H1 (cell line): ENCODE data around the gene DYNAP. TPM values are rescaled to one million over a fixed set of nuclear protein-coding genes. Genes with fewer than 3 reads are reported as not detected.

Experiments
- CTCF ChIA-PET: fragments of 300-600 bp; sonication (Branson Sonifier 250); formaldehyde crosslinking; loops from one replicate; lab custom pipeline; 2021; ENCODE audit not compliant: partially characterized antibody; lab: Charles Lee
- POLR2A ChIA-PET: fragments of 300-600 bp; sonication (Branson Sonifier 250); formaldehyde crosslinking; loops from one replicate; lab custom pipeline; 2021; ENCODE audit warnings: inconsistent platforms; ENCODE audit not compliant: partially characterized antibody; lab: Charles Lee
- DNase-seq, 2 experiments: peaks; one replicate each; pipeline versions ENCODE4 v3.0.0 to v3.0.0-alpha.2; 2010 to 2022; ENCODE audit warnings: low spot score in 2 of 2, low read depth in 1 of 2, mixed read lengths in 1 of 2
- FAIRE-seq: peaks from 2 replicates; lab custom pipeline; 2011; peaks lifted over from hg19 to GRCh38; lab: Jason Lieb, UNC
- H2AFZ ChIP-seq: 2 replicates; pipeline ENCODE4 v1.8.1; 2012; ENCODE audit warnings: low read length, inconsistent platforms
- H2AK5ac ChIP-seq: 2 replicates; pipeline ENCODE4 v1.6.1; 2013; ENCODE audit warnings: low read depth, low read length
- H2BK120ac ChIP-seq: replicated peaks from 2 replicates; pipeline ENCODE3; 2013; ENCODE audit warnings: low read depth, low read length, inconsistent platforms
- H2BK12ac ChIP-seq: 2 replicates; pipeline ENCODE4 v1.6.1; 2013; ENCODE audit warnings: low read depth, low read length
- H2BK15ac ChIP-seq: 2 replicates; pipeline ENCODE4 v1.6.1; 2013; ENCODE audit warnings: low read length
- H2BK20ac ChIP-seq: 2 replicates; pipeline ENCODE4 v1.6.1; 2013; ENCODE audit warnings: low read length
- H2BK5ac ChIP-seq: 2 replicates; pipeline ENCODE4 v1.6.1; 2013; ENCODE audit warnings: low read depth, low read length
- H3K14ac ChIP-seq: 2 replicates; pipeline ENCODE4 v1.6.1; 2013; ENCODE audit warnings: inconsistent platforms; ENCODE audit not compliant: insufficient read length
- H3K18ac ChIP-seq: 2 replicates; pipeline ENCODE4 v1.6.1; 2013; ENCODE audit warnings: low read length; ENCODE audit errors: extremely low read depth
- H3K23ac ChIP-seq: 2 replicates; pipeline ENCODE4 v1.6.1; 2013; ENCODE audit warnings: inconsistent platforms; ENCODE audit not compliant: insufficient read length
- H3K23me2 ChIP-seq: 2 replicates; pipeline ENCODE4 v1.6.1; 2013; ENCODE audit warnings: low read depth, low read length
- H3K27ac ChIP-seq: 2 replicates; pipeline ENCODE4 v1.6.1; 2011; ENCODE audit warnings: low read depth, low read length, inconsistent platforms
- H3K27me3 ChIP-seq, 4 experiments: replicated peaks in 1 of 4; 1 replicate in 1 of 4; 2 replicates in 3 of 4; pipeline versions ENCODE4 v1.6.1 to v1.8.1; 2011 to 2013; ENCODE audit warnings: low read length in 3 of 4, mild to moderate bottlenecking in 3 of 4, inconsistent platforms in 2 of 4, mixed read lengths in 2 of 4, moderate library complexity in 1 of 4; ENCODE audit not compliant: control insufficient read depth in 3 of 4, insufficient read depth in 3 of 4; ENCODE audit errors: extremely low read depth in 1 of 4
- H3K36me3 ChIP-seq, 4 experiments: 2 replicates each; pipeline versions ENCODE4 v1.6.1 to v1.8.1; 2011 to 2013; ENCODE audit warnings: mild to moderate bottlenecking in 4 of 4, low read length in 3 of 4, moderate library complexity in 2 of 4, control low read depth in 1 of 4, inconsistent platforms in 1 of 4; ENCODE audit not compliant: insufficient read depth in 4 of 4, control insufficient read depth in 2 of 4
- H3K4ac ChIP-seq: replicated peaks from 2 replicates; pipeline ENCODE3; 2013; ENCODE audit warnings: low read length, low read depth, mixed read lengths, inconsistent platforms; ENCODE audit not compliant: insufficient read length
- H3K4me1 ChIP-seq, 4 experiments: replicated peaks in 1 of 4; 1 replicate in 1 of 4; 2 replicates in 3 of 4; pipeline versions ENCODE4 v1.6.1 to v1.8.1; 2011 to 2013; ENCODE audit warnings: low read length in 3 of 4, inconsistent platforms in 2 of 4, mixed read lengths in 1 of 4; ENCODE audit not compliant: insufficient read depth in 4 of 4, control insufficient read depth in 3 of 4
- H3K4me2 ChIP-seq, 2 experiments: 2 replicates each; pipeline versions ENCODE4 v1.6.1 to v1.8.1; 2011 to 2013; ENCODE audit warnings: low read depth in 2 of 2, low read length in 2 of 2, control low read depth in 1 of 2, inconsistent platforms in 1 of 2, mild to moderate bottlenecking in 1 of 2; ENCODE audit not compliant: insufficient read depth in 1 of 2
- H3K4me3 ChIP-seq, 4 experiments: fragments of 200-600, 300-600 bp in 1 of 4; sonication (generic), shearing (Covaris generic), sonication (Bioruptor Twin) in 1 of 4; 2 replicates each; pipeline versions ENCODE4 v1.5.1 to v1.8.1; 2011 to 2016; ENCODE audit warnings: low read length in 4 of 4, low read depth in 3 of 4, control low read depth in 2 of 4, inconsistent platforms in 2 of 4, mild to moderate bottlenecking in 2 of 4, mixed read lengths in 1 of 4, moderate library complexity in 1 of 4; ENCODE audit not compliant: insufficient read depth in 2 of 4; ENCODE audit errors: extremely low read depth in 1 of 4
- H3K56ac ChIP-seq: replicated peaks from 2 replicates; pipeline ENCODE3; 2013; ENCODE audit warnings: low read depth, mild to moderate bottlenecking, mixed read lengths, low read length, inconsistent platforms; ENCODE audit not compliant: insufficient read length
- H3K79me1 ChIP-seq: 2 replicates; pipeline ENCODE4 v1.6.1; 2013; ENCODE audit warnings: low read depth, low read length, control low read depth
- H3K79me2 ChIP-seq, 2 experiments: 2 replicates each; pipeline versions ENCODE4 v1.6.1 to v1.8.1; 2012 to 2013; ENCODE audit warnings: low read length in 2 of 2, mild to moderate bottlenecking in 2 of 2, inconsistent platforms in 1 of 2; ENCODE audit not compliant: insufficient read depth in 2 of 2, control insufficient read depth in 1 of 2
- H3K9ac ChIP-seq, 4 experiments: replicated peaks in 1 of 4; 1 replicate in 1 of 4; 2 replicates in 3 of 4; pipeline versions ENCODE4 v1.6.1 to v1.8.1; 2011 to 2013; ENCODE audit warnings: low read depth in 3 of 4, low read length in 3 of 4, control low read depth in 2 of 4, mild to moderate bottlenecking in 2 of 4, moderate library complexity in 2 of 4, inconsistent platforms in 1 of 4; ENCODE audit errors: extremely low read depth in 1 of 4
- H3K9me3 ChIP-seq, 2 experiments: 2 replicates each; pipeline versions ENCODE4 v1.6.1 to v1.8.1; 2012 to 2013; ENCODE audit warnings: mild to moderate bottlenecking in 2 of 2, moderate library complexity in 2 of 2, control low read depth in 1 of 2, inconsistent platforms in 1 of 2, low read depth in 1 of 2, low read length in 1 of 2, mixed read lengths in 1 of 2; ENCODE audit not compliant: insufficient read depth in 2 of 2
- H4K20me1 ChIP-seq, 2 experiments: replicated peaks in 1 of 2; 2 replicates each; pipeline versions ENCODE3 to v1.8.1; 2011 to 2013; ENCODE audit warnings: inconsistent platforms in 2 of 2, low read length in 2 of 2, mild to moderate bottlenecking in 1 of 2; ENCODE audit not compliant: insufficient read depth in 2 of 2, control insufficient read depth in 1 of 2
- H4K5ac ChIP-seq: 2 replicates; pipeline ENCODE4 v1.6.1; 2013; ENCODE audit warnings: low read length, low read depth, mixed read lengths, inconsistent platforms; ENCODE audit not compliant: insufficient read length
- H4K8ac ChIP-seq: 2 replicates; pipeline ENCODE4 v1.8.0; 2013; ENCODE audit warnings: mild to moderate bottlenecking, moderate library complexity, low read length, inconsistent platforms; ENCODE audit not compliant: insufficient read depth; ENCODE audit errors: extremely low read depth
- H4K91ac ChIP-seq: replicated peaks from 2 replicates; pipeline ENCODE3; 2013; ENCODE audit warnings: low read length, mixed read lengths, inconsistent platforms; ENCODE audit not compliant: insufficient read length
- BCL11A ChIP-seq, 2 experiments: IDR thresholded peaks; one replicate each; pipeline ENCODE4 v1.6.1; 2011; ENCODE audit warnings: low read depth in 2 of 2, low read length in 2 of 2, mild to moderate bottlenecking in 2 of 2
- CHD1 ChIP-seq: IDR thresholded peaks from 2 replicates; pipeline ENCODE4 v1.6.1; 2012; ENCODE audit warnings: low read depth, low read length, improper control_type of control experiment
- CHD2 ChIP-seq: IDR thresholded peaks from 2 replicates; pipeline ENCODE4 v1.6.1; 2012; ENCODE audit warnings: low read length, improper control_type of control experiment
- FOSL1 ChIP-seq: IDR thresholded peaks from 2 replicates; pipeline ENCODE4 v1.6.1; 2011; ENCODE audit warnings: mild to moderate bottlenecking, low read depth, low read length, moderate library complexity; ENCODE audit not compliant: insufficient read depth
- GTF2F1 ChIP-seq: IDR thresholded peaks from 2 replicates; pipeline ENCODE4 v1.6.1; 2012; ENCODE audit warnings: low read depth, low read length, improper control_type of control experiment, borderline replicate concordance
- NRF1 ChIP-seq: IDR thresholded peaks from 2 replicates; pipeline ENCODE4 v1.6.1; 2011; ENCODE audit warnings: mild to moderate bottlenecking, low read depth, low read length, improper control_type of control experiment
- SAP30 ChIP-seq: fragments of 300-600 bp; sonication (generic); IDR thresholded peaks from 2 replicates; pipeline ENCODE4 v1.7.1; 2012; ENCODE audit warnings: low read length, moderate library complexity, mild to moderate bottlenecking, inconsistent platforms; ENCODE audit not compliant: insufficient read depth, insufficient replicate concordance
- SIX5 ChIP-seq: IDR thresholded peaks from 2 replicates; pipeline ENCODE4 v1.6.1; 2011; ENCODE audit warnings: mild to moderate bottlenecking, low read depth, low read length
- WGBS, 2 experiments: shearing (Covaris generic) in 1 of 2; methylation state at CpG; one replicate each; pipeline versions ENCODE4 v1.1.6 to v1.1.7; 2013 to 2015; ENCODE audit warnings: low lambda C conversion rate in 2 of 2, mixed read lengths in 2 of 2, inconsistent platforms in 1 of 2, low coverage in 1 of 2, missing lambda C conversion rate in 1 of 2; ENCODE audit not compliant: insufficient replicate concordance in 2 of 2, insufficient coverage in 1 of 2, insufficient read length in 1 of 2; ENCODE audit errors: extremely low coverage in 1 of 2, missing lambda C conversion rate in 1 of 2; 5-methylcytosine and 5-hydroxymethylcytosine counted together
- polyA plus RNA-seq, 7 experiments: library from polyadenylated mRNA; depleted of rRNA in 3 of 7; stranded (reverse) in 5 of 7; unstranded in 2 of 7; fragments of >200 nt in 5 of 7; fragments of 200-250 nt in 2 of 7; gene quantifications; 1 replicate in 5 of 7; 2 replicates in 1 of 7; 4 replicates in 1 of 7; pipeline versions ENCODE4 v1.2.1 to v1.2.3, GENCODE V29; 2011 to 2013; ENCODE audit warnings: missing spikeins in 2 of 7, mixed read lengths in 2 of 7
- total RNA-seq: library from RNA; stranded (reverse); fragmentation: NEBNext Ultra II Directional; extraction: Animal tissue kit (Norgen Biotek cat#: 25700); gene quantifications from 2 replicates; pipeline ENCODE4 v1.2.1, GENCODE V29; 2021
- TF ChIP-seq, protein P1 (sequence below): IDR thresholded peaks from 2 replicates; pipeline ENCODE4 v1.6.1; 2012; ENCODE audit warnings: low read length, inconsistent platforms
- TF ChIP-seq, protein P2 (sequence below): IDR thresholded peaks from 2 replicates; pipeline ENCODE4 v1.6.1; 2011; ENCODE audit warnings: low read length, improper control_type of control experiment
- TF ChIP-seq, protein P3 (sequence below): IDR thresholded peaks from 2 replicates; pipeline ENCODE4 v1.6.1; 2012; ENCODE audit warnings: inconsistent platforms

The DYNAP gene
- total and polyA plus RNA-seq, 2 of the 8 experiments (the other 6 are each of a cell fraction or from before 2014, with no cell fraction given), result 0.22 to 1.5 TPM

DNA sequence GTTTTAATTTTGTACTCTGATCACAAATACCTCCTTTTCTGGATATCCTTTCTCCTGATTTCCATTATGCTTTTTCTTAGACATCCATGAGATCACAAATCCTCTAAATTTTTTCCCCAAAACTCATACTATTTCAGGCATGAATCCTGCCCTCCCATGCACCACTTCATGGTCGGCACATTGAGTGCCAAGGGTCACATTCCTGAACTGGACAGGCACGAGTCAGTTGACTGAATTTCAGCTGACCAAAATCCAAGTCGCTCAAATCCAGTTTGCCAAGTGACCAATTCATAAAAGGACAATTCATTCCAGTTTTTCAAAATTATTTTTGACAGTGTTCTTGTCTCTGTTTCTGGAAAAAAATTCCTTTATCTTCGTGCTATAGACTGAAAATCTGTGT, 22.1 kb downstream of the DYNAP start:
- no peak overlapping the region for H3K27ac ChIP-seq
- no peak overlapping the region for H2AK5ac ChIP-seq
- no peak overlapping the region for H3K4me2 ChIP-seq
- H3K14ac ChIP-seq, result no peak overlapping the region
- no peak overlapping the region for H4K8ac ChIP-seq
- no peak overlapping the region for H2BK15ac ChIP-seq
- H2BK20ac ChIP-seq, result no peak overlapping the region
- no peaks in the 10 kb centered on the region for H3K79me1 ChIP-seq
- no peaks in the 10 kb centered on the region for H3K36me3 ChIP-seq
- no peak overlapping the region for H4K91ac ChIP-seq
- H3K79me2 ChIP-seq, result no peaks in the 10 kb centered on the region
- no peak for FAIRE-seq
- no peak overlapping the region for H2BK12ac ChIP-seq
- no peaks in the 10 kb centered on the region for H3K27me3 ChIP-seq
- H3K23me2 ChIP-seq, result no peaks in the 10 kb centered on the region; the same call in 1 of the 2 replicates
- no peak overlapping the region for H4K5ac ChIP-seq
- H3K4me1 ChIP-seq, result peaks cover 0 to 7% (median 6%) of the 10 kb centered on the region in 4 experiments; a peak in 3 of 7 replicates
- H3K56ac ChIP-seq, result no peak overlapping the region
- DNase-seq, result no peak
- TF ChIP-seq NRF1 (no peak), CHD1 (no peak), CHD2 (no peak), SAP30 (no peak), GTF2F1 (no peak), BCL11A (IDR thresholded peaks at IDR 0.05; ENCODE audit: low read depth in 2 of 2, low read length in 2 of 2) (no peak), FOSL1 (no peak), SIX5 (no peak)
- TF ChIP-seq, protein P1, sequence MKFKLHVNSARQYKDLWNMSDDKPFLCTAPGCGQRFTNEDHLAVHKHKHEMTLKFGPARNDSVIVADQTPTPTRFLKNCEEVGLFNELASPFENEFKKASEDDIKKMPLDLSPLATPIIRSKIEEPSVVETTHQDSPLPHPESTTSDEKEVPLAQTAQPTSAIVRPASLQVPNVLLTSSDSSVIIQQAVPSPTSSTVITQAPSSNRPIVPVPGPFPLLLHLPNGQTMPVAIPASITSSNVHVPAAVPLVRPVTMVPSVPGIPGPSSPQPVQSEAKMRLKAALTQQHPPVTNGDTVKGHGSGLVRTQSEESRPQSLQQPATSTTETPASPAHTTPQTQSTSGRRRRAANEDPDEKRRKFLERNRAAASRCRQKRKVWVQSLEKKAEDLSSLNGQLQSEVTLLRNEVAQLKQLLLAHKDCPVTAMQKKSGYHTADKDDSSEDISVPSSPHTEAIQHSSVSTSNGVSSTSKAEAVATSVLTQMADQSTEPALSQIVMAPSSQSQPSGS, result no peak
- TF ChIP-seq, protein P2, sequence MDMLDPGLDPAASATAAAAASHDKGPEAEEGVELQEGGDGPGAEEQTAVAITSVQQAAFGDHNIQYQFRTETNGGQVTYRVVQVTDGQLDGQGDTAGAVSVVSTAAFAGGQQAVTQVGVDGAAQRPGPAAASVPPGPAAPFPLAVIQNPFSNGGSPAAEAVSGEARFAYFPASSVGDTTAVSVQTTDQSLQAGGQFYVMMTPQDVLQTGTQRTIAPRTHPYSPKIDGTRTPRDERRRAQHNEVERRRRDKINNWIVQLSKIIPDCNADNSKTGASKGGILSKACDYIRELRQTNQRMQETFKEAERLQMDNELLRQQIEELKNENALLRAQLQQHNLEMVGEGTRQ, result no peak
- TF ChIP-seq, protein P3, sequence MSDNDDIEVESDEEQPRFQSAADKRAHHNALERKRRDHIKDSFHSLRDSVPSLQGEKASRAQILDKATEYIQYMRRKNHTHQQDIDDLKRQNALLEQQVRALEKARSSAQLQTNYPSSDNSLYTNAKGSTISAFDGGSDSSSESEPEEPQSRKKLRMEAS, result no peak
- H3K23ac ChIP-seq, result no peak overlapping the region
- H2BK120ac ChIP-seq, result no peak overlapping the region
- no peaks in the 10 kb centered on the region for H4K20me1 ChIP-seq
- H3K4ac ChIP-seq, result no peak overlapping the region
- no peak overlapping the region for H3K9ac ChIP-seq
- H3K18ac ChIP-seq, result no peak overlapping the region
- 87% methylated on average over 4 of the region's 4 CpGs; no CpG with 5 or more reads in 1 of the 2 experiments for WGBS, 2 experiments
- ChIA-PET CTCF (interaction anchor here (2.1 kb wide), 1 partner anchor 8 kb away, joined by 4 read pairs; no protein-coding TSS in a partner anchor), POLR2A (no interaction called here)
- H3K4me3 ChIP-seq, result no peak overlapping the region
- H2AFZ ChIP-seq, result no peak overlapping the region
- no peak overlapping the region for H2BK5ac ChIP-seq
- peaks cover 4 to 9% of the 10 kb centered on the region in 2 experiments; a peak in 3 of 4 replicates for H3K9me3 ChIP-seq
